HG03064 (cell line): ENCODE measurements around the gene MUC2.

Experiments
- ATAC-seq: cut with Tn5 transposase; IDR thresholded peaks from one replicate; pipeline ENCODE4 v1.9.1; 2021; ENCODE audit warnings: low read depth; ENCODE audit not compliant: unreplicated experiment

The MUC2 gene

GRCh38 chr11:1070594-1071462, 3.8 kb upstream of the MUC2 start:
- ATAC-seq: no peak

GRCh38 chr11:1071571-1072115, 3.0 kb upstream of the MUC2 start:
- ATAC-seq: no peak

DNA sequence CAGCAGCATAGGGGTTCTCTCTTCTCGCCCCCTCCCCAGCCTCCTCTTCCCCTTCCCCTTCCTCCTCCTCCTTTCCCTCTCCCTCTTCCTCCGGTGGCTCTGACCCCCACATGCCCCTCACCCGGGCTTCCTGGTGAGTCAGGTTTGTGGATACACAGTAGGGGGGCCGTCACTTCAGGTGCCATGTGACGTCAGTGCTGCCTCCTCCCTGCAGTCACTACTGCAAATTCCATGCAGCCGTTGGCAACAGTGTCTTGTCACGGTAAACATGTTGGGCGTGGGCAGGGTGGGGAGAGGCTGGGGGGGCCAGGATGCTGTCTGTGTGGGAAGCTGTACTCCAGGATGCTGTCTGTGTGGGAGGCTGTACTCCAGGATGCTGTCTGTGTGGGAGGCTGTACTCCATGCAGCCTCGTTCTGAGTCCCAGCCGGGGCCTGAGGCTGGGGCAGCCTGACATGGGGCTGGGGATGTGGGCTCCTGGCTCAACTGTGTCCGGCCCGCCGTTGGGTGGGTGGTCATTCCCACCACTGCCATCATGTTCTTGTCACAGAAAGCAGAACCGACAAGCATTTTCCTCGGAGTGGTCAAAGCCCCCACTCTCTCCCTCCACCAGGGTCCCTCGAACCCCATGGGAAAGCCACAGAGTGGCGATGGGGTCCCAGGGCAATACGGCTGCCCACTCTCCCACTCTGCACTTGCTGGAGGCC, 2.4 kb upstream of the MUC2 start:
- ATAC-seq: no peak

- no peak for ATAC-seq
These were observed 1.8 kb upstream of the MUC2 start for GRCh38 chr11:1072821-1073231.

- no peak for ATAC-seq
These were observed 1.4 kb upstream of the MUC2 start for GRCh38 chr11:1073261-1073724.

DNA sequence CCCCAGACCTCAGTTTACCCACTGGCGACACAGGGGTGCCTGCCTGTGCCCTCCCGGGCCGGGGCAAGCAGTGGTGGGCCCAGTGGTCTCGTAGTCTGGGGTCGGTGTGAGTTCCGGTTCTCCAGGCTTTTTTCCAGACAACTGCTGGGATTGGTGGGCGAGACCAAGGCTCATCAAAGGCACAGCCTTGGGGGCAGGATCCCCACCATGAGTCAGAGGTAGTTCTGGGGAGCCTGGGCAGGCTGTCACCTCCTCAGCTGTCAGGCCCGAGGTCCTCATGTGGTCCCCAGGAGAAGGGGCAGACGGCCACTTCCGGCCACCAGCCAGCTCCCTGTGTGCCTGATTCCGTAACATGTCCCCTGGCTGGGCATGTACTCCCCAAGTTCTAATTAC, 827 bp upstream of the MUC2 start:
- ATAC-seq: no peak

DNA sequence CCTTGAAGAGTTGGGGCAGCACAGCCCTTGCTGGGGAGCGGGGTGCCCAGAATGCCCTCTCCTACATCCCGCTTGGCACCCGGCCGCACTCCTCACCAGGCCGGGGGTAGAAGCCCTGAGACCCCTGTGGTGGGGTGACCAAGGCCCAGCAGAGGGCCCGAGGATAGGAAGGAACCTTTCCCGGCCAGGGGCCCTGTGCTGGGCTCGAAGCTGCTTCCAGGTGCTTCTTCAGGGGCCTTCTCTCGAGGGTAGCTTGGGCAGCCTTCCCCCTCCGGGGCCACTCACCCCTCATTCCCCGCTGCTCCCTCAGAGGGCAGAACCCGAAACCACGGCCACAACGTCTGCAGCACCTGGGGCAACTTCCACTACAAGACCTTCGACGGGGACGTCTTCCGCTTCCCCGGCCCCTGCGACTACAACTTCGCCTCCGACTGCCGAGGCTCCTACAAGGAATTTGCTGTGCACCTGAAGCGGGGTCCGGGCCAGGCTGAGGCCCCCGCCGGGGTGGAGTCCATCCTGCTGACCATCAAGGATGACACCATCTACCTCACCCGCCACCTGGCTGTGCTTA, 752 bp downstream of the MUC2 start:
- ATAC-seq: no peak

DNA sequence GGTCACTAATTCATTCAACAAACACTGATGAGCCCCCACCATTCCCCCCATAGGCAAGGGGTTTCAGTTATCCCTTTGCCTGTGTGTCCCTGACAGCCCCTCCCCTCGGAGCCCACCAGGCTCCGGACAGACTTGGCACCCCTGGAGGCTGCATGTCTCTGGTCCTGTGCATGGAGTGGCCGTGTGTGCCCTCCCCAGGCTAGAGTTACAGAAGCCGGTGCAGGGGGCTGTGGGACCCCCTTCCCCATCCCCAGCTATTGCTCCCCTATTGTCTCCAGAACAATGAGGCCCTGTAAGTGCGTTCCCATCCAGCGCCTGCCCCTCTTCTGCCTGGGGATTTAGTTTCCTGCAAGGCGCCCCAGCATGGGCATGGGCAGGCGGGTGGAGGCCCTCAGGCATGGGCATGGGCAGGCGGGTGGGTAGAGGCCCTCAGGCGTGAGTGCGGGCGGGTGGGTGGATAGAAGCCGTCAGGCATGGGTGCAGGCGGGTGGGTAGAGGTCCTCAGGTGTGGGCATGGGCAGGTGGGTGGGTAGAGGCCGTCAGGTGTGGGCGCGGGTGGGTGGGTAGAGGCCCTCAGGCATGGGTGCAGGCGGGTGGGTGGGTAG, 1.5 kb downstream of the MUC2 start:
- no peak for ATAC-seq

- no peak for ATAC-seq
These were observed 2.4 kb downstream of the MUC2 start for GRCh38 chr11:1077033-1077416.

DNA sequence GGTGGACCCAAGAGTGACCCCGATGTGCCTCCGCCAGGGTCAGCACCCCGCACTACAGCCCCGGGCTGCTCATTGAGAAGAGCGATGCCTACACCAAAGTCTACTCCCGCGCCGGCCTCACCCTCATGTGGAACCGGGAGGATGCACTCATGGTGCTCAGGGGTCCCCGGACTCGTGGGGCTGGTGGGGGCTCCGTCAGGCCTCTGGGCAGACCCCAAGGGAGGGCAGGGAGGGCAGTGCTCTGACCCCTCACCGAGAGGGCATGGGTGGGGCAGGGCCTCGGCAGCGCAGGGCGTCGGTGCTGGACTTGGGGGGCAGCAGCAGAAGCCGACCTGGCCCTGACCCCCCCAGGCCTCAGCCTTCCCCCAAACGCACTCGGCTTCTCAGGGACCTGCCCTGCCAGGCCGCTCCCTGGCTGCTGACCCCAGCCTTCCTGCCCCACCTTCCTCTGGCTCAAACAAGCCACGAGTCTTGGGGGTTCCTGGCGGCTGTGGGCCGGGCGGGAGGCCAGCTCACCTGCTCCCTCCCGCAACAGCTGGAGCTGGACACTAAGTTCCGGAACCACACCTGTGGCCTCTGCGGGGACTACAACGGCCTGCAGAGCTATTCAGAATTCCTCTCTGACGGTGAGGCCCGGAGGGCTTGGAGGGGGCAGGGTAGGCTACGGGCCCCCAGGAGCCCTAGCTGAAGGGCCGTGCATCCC, 2.9 kb downstream of the MUC2 start:
- no peak for ATAC-seq

DNA sequence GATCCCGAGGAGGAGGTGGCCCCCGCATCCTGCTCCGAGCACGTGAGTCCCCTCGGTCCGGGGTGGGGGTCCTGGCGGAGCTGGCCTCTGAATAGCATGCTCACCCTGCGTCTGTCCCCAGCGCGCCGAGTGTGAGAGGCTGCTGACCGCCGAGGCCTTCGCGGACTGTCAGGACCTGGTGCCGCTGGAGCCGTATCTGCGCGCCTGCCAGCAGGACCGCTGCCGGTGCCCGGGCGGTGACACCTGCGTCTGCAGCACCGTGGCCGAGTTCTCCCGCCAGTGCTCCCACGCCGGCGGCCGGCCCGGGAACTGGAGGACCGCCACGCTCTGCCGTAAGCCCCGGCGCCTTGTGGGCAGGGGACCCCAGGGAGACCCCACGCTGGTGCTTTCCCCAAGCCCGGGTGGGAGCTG, 3.5 kb downstream of the MUC2 start:
- ATAC-seq: no peak

DNA sequence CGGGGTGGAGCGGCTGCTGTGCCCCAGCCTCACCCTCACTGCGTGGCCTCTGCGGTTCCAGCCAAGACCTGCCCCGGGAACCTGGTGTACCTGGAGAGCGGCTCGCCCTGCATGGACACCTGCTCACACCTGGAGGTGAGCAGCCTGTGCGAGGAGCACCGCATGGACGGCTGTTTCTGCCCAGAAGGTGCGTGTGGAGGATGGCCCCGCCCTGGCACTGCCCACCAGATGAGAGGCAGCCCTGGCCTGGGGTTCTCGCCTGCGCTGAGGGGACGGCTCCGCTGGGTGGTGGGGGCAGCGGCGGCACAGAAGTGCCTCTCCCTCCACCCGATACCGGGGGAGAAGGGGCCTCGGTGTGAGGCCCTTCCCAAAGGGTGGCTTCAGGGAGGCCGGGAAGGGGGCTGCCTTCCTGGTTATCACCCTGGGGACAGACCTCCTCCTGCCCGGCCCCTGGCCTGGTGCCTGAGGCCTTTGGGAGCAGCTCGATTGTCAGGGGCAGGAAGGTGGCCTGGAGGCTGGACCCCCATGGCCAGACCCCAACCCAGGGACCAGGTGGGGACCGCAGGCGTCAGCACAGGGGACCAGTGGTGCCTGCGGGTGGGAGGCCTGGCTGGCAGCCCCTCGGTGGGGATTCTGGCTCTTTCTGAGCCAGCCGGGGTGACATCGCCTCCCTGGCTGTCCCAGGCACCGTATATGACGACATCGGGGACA, 7.1 kb downstream of the MUC2 start:
- no peak for ATAC-seq

DNA sequence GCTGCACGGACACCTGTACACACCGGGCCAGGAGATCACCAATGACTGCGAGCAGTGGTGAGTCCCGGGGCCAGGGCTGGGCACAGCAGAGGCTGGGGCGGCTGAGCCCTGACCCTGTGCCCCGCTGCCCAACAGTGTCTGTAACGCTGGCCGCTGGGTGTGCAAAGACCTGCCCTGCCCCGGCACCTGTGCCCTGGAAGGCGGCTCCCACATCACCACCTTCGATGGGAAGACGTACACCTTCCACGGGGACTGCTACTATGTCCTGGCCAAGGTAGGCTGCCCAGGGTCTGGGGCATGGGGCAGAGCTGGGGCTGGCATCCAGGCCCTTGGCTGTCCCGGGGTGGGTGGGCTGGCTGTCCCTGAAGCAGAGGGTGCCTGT, 7.7 kb downstream of the MUC2 start:
- no peak for ATAC-seq

DNA sequence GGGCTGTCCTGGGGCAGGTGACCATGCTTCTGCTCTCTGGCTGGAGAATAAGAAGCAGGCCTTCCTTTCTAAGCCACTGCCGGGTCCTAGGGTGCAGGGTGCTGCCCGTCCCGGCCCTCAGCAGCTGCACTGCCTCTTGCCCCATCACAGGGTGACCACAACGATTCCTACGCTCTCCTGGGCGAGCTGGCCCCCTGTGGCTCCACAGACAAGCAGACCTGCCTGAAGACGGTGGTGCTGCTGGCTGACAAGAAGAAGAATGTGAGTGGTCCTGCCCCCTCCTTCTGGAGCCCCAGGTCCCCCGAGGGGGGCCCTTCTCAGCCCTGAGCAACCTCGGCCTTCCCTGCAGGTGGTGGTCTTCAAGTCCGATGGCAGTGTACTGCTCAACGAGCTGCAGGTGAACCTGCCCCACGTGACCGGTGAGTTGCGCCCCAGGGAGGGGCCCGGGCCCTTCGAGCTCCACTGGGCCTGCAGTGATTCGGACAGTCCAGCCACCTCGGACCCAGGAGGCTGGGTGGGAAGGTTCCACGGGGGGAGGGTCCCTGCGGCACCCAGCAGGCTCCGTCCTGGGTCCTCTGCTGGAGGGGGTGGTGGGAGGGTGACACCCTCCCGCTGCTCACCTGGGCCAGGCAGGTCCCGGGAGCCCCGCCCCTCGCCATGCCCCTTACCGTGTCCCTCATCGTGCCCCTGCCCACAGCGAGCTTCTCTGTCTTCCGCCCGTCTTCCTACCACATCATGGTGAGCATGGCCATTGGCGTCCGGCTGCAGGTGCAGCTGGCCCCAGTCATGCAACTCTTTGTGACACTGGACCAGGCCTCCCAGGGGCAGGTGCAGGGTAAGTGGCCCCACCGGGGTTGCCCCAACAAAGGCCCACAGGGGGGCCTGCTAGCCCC, 8.3 kb downstream of the MUC2 start:
- ATAC-seq: no peak

DNA sequence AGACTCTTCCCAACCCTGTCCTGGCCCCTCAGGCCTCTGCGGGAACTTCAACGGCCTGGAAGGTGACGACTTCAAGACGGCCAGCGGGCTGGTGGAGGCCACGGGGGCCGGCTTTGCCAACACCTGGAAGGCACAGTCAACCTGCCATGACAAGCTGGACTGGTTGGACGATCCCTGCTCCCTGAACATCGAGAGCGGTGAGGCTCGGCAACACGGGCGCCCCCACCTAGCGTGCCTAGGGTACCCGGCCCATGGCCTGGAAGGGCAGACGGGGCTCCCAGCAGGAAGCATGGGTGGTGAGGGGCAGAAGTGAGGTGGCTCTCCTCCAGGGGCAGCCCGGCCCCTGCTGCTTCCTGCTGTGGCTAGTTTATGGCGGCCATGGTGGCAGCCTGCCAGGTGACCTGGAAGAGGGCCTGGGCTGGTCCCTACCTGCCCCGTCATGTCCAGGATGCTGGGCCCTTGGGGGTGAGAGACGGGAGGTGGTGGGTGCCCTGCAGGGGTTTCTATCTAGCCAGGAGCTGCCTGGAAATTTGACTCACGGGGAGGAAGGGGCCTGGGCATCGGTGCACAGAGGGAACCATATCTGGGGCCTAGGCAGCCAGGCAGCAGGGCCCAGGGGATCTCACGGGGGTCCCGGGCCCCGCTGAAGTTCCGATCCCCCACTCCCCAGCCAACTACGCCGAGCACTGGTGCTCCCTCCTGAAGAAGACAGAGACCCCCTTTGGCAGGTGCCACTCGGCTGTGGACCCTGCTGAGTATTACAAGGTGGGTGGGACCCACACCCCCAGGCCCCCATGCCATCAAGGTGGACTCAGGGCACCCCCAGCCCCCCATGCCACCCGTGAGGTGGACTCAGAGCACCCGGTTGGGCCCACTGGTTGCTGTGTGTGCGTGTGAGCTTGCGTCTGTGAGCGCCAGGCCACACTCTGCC, 9.2 kb downstream of the MUC2 start:
- ATAC-seq: no peak

DNA sequence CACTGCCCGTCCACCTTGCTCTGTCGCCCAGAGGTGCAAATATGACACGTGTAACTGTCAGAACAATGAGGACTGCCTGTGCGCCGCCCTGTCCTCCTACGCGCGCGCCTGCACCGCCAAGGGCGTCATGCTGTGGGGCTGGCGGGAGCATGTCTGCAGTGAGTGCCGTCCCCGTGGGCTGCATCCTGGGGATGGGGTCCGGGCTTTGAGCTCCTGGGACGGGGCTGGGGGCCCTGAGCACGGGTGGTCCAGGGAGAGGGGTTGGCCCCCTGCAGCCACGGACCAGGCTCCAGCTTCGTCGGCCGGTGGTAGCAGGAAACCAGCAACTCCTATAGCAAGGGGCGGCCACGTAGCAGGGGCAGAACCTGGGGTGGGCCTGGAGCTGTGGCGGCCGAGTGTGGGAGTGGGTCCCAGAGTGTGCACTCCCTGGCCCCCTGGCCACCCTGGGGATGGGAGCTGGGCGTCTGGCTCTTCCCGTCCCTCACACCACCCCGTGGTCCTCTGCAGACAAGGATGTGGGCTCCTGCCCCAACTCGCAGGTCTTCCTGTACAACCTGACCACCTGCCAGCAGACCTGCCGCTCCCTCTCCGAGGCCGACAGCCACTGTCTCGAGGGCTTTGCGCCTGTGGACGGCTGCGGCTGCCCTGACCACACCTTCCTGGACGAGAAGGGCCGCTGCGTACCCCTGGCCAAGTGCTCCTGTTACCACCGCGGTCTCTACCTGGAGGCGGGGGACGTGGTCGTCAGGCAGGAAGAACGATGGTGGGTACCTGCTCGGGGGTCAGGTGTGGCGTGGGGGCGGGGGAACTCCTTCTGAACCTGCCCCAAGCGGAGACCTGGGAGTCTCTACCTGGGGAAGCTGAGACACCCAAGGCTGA, 10.1 kb downstream of the MUC2 start:
- ATAC-seq: no peak
